CD4-positive, alpha-beta T cell (primary cell): ENCODE measurements around the gene KCNIP2. TPM values are rescaled to one million over a fixed set of nuclear protein-coding genes. Genes with fewer than 3 reads are reported as not detected.
A peak's percentile ranks its signal among the peaks of the same experiment; 100 is the strongest.

Experiments
- ATAC-seq: fragments of 200-7000 bp; cut with Tn5 transposase; one replicate; pipeline ENCODE4 v1.10.0; 2022; ENCODE audit warnings: mild to moderate bottlenecking; ENCODE audit not compliant: poor library complexity
- CTCF ChIA-PET: fragments of 350-600 bp; sonication (Branson Sonifier 250); formaldehyde crosslinking; loops from one replicate; lab custom pipeline; 2021; ENCODE audit warnings: antibody characterized with exemption, inconsistent platforms; lab: Charles Lee
- POLR2A ChIA-PET: fragments of 350-600 bp; sonication (Branson Sonifier 250); formaldehyde crosslinking; loops from one replicate; lab custom pipeline; 2021; ENCODE audit warnings: antibody characterized with exemption, inconsistent platforms; lab: Charles Lee
- DNase-seq, 14 experiments: peaks; one replicate each; pipeline ENCODE4 v3.0.0-alpha.2; 2013 to 2020; ENCODE audit warnings: mixed read lengths in 2 of 14
- H3K27ac ChIP-seq, 2 donors: one replicate each; pipeline versions ENCODE4 v1.5.1 to v1.7.0; 2013; ENCODE audit warnings: low read length in 2 of 2, low read depth in 1 of 2, mild to moderate bottlenecking in 1 of 2
- H3K27me3 ChIP-seq, 2 experiments: 1 replicate in 1 of 2; 2 replicates in 1 of 2; pipeline versions ENCODE4 v1.6.1 to v1.7.0; 2013; ENCODE audit warnings: low read length in 2 of 2, control low read depth in 1 of 2, mild to moderate bottlenecking in 1 of 2, moderate library complexity in 1 of 2; ENCODE audit not compliant: insufficient read depth in 2 of 2, control insufficient read depth in 1 of 2
- H3K36me3 ChIP-seq: one replicate; pipeline ENCODE4 v1.6.1; 2013; ENCODE audit warnings: low read length, control low read depth; ENCODE audit not compliant: insufficient read depth
- H3K4me1 ChIP-seq: one replicate; pipeline ENCODE4 v1.6.1; 2013; ENCODE audit warnings: low read length, control low read depth; ENCODE audit not compliant: insufficient read depth
- H3K4me3 ChIP-seq: one replicate; pipeline ENCODE4 v1.5.1; 2013; ENCODE audit warnings: mild to moderate bottlenecking, low read length, moderate library complexity
- H3K9me3 ChIP-seq, 2 experiments: 1 replicate in 1 of 2; 2 replicates in 1 of 2; pipeline versions ENCODE4 v1.6.1 to v1.7.0; 2013; ENCODE audit warnings: low read length in 2 of 2, mild to moderate bottlenecking in 2 of 2, control low read depth in 1 of 2, moderate library complexity in 1 of 2; ENCODE audit not compliant: control insufficient read depth in 1 of 2, insufficient read depth in 1 of 2
- H3K27ac Mint-ChIP-seq: one replicate; pipeline ENCODE4 v1.8.0; 2020; ENCODE audit warnings: mixed read lengths
- H3K27me3 Mint-ChIP-seq: one replicate; pipeline ENCODE4 v1.8.0; 2021; ENCODE audit warnings: mixed read lengths
- H3K36me3 Mint-ChIP-seq: one replicate; pipeline ENCODE4 v1.8.0; 2021; ENCODE audit warnings: low read depth, mixed read lengths
- H3K4me1 Mint-ChIP-seq: one replicate; pipeline ENCODE4 v1.8.0; 2021; ENCODE audit warnings: low read depth, mixed read lengths
- H3K4me3 Mint-ChIP-seq: one replicate; pipeline ENCODE4 v1.8.0; 2020; ENCODE audit warnings: mild to moderate bottlenecking, mixed read lengths
- H3K9me3 Mint-ChIP-seq: one replicate; pipeline ENCODE4 v1.8.0; 2020; ENCODE audit warnings: mixed read lengths
- intact Hi-C, 2 experiments: fragments of 100-400 bp; cut with DNase I in 1 of 2; cut with micrococcal nuclease in 1 of 2; formaldehyde crosslinking; loops; one replicate each; pipeline versions ENCODE4 v1.15.1 to v1.9.0; 2023 to 2025; cut with DNase I, micrococcal nuclease
- total RNA-seq, 174 experiments: library from RNA in 2 of 174; stranded (reverse) in 2 of 174; gene quantifications; one replicate each; pipeline ENCODE4 v1.2.3 and lab custom pipeline; 2021 to 2026
- TF ChIP-seq, protein P1 (sequence below): fragments of 200-600 bp; IDR thresholded peaks from one replicate; pipeline ENCODE4 v1.8.0; 2022; ENCODE audit warnings: antibody characterized with exemption, mild to moderate bottlenecking

Gene KCNIP2
- total RNA-seq, 2 experiments from 2014 or later = 0.77 to 1.6 TPM

DNA sequence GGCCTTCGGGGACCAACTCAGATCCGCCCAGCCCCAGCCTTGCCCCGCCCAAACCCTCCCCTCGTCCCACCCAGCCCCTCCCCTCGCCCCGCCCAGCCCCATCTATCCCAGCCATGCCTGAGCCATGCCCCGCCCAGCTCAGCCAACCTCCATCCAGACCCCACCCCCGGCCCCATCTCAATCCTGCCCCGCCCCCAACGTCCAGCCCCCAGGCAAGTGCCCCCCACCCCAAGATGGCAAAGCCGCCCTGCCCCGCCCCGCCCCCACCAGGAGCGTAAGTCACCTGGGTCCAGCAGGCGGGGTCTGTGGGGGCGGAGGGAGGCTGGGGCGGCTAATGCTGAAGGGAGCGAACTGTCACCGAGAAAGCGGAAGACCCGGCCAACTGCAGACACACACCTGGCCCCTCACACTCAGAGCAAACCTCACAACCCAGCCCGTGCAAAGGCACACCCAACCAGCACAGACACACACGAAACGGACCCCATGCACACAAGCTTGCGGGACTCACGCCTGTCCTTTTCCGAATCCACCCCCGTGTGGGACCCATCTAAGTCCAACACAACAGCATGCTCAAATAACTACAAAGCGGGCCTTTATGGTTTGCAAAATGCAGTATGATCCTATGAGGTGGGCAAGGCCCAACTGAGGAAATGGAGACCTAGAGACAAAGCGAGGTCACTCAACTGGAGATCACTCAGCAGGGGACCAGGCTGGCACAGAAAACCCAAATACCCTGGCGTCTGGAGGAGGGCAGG lies 13.9 kb downstream of the KCNIP2 start:
- Mint-ChIP-seq H3K9me3 (no peaks in the 10 kb centered on the region), H3K4me1 (peaks cover 48% of the 10 kb centered on the region), H3K27ac (peak overlapping the region; percentile 99), H3K4me3 (peak overlapping the region; percentile 94), H3K36me3 (peaks cover 9% of the 10 kb centered on the region), H3K27me3 (peaks cover 5% of the 10 kb centered on the region)
- Histone ChIP-seq H3K27ac (peak overlapping the region; percentile 76 to 85), H3K36me3 (no peaks in the 10 kb centered on the region), H3K27me3 (no peaks in the 10 kb centered on the region), H3K9me3 (no peaks in the 10 kb centered on the region), H3K4me1 (peaks cover 61% of the 10 kb centered on the region), H3K4me3 (peak overlapping the region; percentile 63)
- POLR2A ChIA-PET = interaction anchor here (1.9 to 16.7 kb wide), 2 partner anchors 13 to 136 kb away, joined by 5 to 223 read pairs; partner anchors contain the start of gene OGA
- intact Hi-C loops = loop anchor here (1.0 to 10.0 kb wide), 7 partner anchors 10 to 675 kb away; partner anchors contain the start of genes NPM3 (in 2 of the 2), ACTR1A (in 1 of the 2), ARMH3 (in 1 of the 2) and BTRC (in 1 of the 2)
- DNase-seq (peak; percentile 46 to 87 (median 66)), ATAC-seq (peak; percentile 13)
- CTCF ChIA-PET = interaction anchor here (2.5 to 5.3 kb wide), 2 partner anchors 11 kb away, joined by 10 to 24 read pairs; partner anchors contain the start of gene OGA
- TF ChIP-seq, protein P1, sequence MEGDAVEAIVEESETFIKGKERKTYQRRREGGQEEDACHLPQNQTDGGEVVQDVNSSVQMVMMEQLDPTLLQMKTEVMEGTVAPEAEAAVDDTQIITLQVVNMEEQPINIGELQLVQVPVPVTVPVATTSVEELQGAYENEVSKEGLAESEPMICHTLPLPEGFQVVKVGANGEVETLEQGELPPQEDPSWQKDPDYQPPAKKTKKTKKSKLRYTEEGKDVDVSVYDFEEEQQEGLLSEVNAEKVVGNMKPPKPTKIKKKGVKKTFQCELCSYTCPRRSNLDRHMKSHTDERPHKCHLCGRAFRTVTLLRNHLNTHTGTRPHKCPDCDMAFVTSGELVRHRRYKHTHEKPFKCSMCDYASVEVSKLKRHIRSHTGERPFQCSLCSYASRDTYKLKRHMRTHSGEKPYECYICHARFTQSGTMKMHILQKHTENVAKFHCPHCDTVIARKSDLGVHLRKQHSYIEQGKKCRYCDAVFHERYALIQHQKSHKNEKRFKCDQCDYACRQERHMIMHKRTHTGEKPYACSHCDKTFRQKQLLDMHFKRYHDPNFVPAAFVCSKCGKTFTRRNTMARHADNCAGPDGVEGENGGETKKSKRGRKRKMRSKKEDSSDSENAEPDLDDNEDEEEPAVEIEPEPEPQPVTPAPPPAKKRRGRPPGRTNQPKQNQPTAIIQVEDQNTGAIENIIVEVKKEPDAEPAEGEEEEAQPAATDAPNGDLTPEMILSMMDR = no peak

DNA sequence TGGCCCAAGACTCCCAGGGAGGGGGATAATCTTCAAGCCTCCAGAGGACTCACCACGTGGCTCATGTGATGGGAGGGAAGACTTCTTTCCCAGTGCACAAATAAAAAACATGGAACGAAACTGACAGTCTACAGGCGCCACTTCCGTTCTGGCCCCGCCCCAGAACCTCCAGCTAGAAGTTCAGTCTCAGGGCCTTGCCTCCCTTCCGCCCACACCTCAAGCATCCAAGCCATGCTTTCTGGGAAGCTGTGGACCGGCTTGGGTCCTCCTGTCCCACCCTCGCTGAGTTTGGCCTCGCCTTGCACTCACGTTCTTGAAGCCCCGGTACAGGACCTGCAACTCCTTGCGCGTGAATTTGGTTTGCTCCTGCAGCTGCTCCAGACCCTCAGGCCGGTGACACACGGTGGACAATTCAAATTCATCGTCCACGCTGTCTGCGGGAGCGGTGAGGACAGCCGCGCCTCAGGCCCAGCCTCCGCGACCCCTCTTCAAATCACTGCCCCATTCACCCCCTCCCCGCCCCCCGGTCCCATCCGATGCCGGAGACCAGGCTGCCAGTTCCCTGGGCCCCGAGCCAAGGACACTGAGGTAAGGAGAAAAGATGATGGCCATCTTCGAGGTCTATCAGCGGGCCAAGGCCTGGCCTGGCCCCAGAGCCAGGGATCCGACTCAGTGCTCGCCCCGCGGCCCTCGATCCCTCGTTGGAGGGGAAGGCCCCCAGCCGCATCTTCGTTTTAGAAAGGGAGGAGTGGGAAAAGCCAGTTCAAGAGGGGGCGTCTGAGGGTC lies 14.6 kb downstream of the KCNIP2 start:
- Histone ChIP-seq H3K36me3 (no peaks in the 10 kb centered on the region), H3K27me3 (no peaks in the 10 kb centered on the region), H3K4me1 (peaks cover 54% of the 10 kb centered on the region), H3K4me3 (no peak overlapping the region), H3K9me3 (no peaks in the 10 kb centered on the region), H3K27ac (no peak overlapping the region)
- peak overlapping the region; percentile 34 for H3K4me3 Mint-ChIP-seq
- DNase-seq = peak in 3 of 14 experiments; percentile 15 to 53 (median 29)
- intact Hi-C loops = loop anchor here in 1 of 2 experiments (10.0 kb wide), 2 partner anchors 474 to 676 kb away; partner anchors contain the start of genes ACTR1A, BTRC and SUFU
- CTCF ChIA-PET = interaction anchor here (2.5 to 5.3 kb wide), 2 partner anchors 10 to 12 kb away, joined by 10 to 24 read pairs; partner anchors contain the start of gene OGA
- peaks cover 9% of the 10 kb centered on the region for H3K36me3 Mint-ChIP-seq
- no peaks in the 10 kb centered on the region for H3K9me3 Mint-ChIP-seq
- peak overlapping the region; percentile 30 for H3K27ac Mint-ChIP-seq
- TF ChIP-seq, protein P1 = no peak
- POLR2A ChIA-PET = interaction anchor here (16.7 kb wide), 1 partner anchor 12 kb away, joined by 223 read pairs; the partner anchor contains the start of gene OGA
- peaks cover 5% of the 10 kb centered on the region for H3K27me3 Mint-ChIP-seq
- H3K4me1 Mint-ChIP-seq = peaks cover 41% of the 10 kb centered on the region
- no peak for ATAC-seq
